ENCODE data around the gene TUSC2.

Gene TUSC2

DNA sequence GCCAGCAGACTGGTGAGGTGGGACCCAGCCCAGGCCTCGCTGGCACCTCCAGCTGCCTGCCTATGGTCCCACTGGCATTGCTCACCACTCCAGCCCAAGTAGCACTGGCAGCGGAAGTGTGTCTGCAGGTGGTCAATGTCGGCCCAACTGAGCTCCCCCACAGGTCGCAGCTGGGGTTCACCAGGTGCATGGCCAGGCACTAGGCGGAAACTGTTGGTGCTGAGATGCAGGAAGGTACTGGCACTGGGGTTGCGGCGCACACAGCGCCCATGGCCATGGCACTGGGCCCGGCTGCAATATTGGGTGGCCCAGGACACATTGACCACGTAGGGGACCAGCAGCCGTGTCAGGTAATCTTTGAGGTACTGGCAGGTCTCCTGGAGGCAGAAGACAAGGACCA lies 9.9 kb downstream of the TUSC2 start:
- H3K27me3 ChIP-seq (ENCODE audit: insufficient read depth, poor library complexity, severe bottlenecking) = no peaks in the 10 kb centered on the region

DNA sequence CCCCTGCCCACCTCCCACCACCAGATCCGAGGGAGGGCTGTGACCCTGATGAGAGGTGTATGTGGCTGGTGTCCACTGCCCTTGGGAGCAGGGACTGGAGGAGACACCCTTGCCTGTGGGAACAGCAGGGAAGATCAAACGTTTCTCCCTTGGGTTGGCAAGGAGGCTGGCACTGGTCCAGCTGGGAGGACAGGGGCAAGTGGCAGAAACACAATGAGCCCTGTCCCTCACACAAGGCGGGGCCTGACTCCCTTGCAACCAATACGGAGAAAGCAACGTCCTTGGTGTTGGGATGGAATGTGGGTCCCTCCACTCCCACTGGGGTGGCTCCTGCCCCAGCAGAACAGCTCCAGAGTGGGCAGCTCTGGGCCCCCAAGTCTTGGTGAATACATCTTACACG lies 10.7 kb downstream of the TUSC2 start:
- no peak overlapping the region for H3K27ac ChIP-seq (replicated peaks)
- DNase-seq (ENCODE audit: low read depth in 1 of 2, low spot score in 1 of 2) = no peak
- H3K4me3 ChIP-seq (replicated peaks; ENCODE audit: insufficient read depth, low read length) = no peak overlapping the region

More for the DNA sequence above, 9.9 kb downstream of the TUSC2 start:
- TF ChIP-seq, protein P1, sequence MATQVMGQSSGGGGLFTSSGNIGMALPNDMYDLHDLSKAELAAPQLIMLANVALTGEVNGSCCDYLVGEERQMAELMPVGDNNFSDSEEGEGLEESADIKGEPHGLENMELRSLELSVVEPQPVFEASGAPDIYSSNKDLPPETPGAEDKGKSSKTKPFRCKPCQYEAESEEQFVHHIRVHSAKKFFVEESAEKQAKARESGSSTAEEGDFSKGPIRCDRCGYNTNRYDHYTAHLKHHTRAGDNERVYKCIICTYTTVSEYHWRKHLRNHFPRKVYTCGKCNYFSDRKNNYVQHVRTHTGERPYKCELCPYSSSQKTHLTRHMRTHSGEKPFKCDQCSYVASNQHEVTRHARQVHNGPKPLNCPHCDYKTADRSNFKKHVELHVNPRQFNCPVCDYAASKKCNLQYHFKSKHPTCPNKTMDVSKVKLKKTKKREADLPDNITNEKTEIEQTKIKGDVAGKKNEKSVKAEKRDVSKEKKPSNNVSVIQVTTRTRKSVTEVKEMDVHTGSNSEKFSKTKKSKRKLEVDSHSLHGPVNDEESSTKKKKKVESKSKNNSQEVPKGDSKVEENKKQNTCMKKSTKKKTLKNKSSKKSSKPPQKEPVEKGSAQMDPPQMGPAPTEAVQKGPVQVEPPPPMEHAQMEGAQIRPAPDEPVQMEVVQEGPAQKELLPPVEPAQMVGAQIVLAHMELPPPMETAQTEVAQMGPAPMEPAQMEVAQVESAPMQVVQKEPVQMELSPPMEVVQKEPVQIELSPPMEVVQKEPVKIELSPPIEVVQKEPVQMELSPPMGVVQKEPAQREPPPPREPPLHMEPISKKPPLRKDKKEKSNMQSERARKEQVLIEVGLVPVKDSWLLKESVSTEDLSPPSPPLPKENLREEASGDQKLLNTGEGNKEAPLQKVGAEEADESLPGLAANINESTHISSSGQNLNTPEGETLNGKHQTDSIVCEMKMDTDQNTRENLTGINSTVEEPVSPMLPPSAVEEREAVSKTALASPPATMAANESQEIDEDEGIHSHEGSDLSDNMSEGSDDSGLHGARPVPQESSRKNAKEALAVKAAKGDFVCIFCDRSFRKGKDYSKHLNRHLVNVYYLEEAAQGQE (IDR thresholded peaks at IDR 0.05; ENCODE audit: insufficient replicate concordance, low read depth) = no peak
- TF ChIP-seq, protein P2, sequence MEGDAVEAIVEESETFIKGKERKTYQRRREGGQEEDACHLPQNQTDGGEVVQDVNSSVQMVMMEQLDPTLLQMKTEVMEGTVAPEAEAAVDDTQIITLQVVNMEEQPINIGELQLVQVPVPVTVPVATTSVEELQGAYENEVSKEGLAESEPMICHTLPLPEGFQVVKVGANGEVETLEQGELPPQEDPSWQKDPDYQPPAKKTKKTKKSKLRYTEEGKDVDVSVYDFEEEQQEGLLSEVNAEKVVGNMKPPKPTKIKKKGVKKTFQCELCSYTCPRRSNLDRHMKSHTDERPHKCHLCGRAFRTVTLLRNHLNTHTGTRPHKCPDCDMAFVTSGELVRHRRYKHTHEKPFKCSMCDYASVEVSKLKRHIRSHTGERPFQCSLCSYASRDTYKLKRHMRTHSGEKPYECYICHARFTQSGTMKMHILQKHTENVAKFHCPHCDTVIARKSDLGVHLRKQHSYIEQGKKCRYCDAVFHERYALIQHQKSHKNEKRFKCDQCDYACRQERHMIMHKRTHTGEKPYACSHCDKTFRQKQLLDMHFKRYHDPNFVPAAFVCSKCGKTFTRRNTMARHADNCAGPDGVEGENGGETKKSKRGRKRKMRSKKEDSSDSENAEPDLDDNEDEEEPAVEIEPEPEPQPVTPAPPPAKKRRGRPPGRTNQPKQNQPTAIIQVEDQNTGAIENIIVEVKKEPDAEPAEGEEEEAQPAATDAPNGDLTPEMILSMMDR (IDR thresholded peaks at IDR 0.05; ENCODE audit: insufficient read depth, low read length) = no peak
- TF ChIP-seq GABPA (IDR thresholded peaks at IDR 0.05; ENCODE audit: low read depth) = no peak
- no peak for TF ChIP-seq SPI1 (IDR thresholded peaks at IDR 0.05; ENCODE audit: borderline replicate concordance, low read depth)
- no peak for TF ChIP-seq POLR2AphosphoS5 (IDR thresholded peaks at IDR 0.05; ENCODE audit: low read depth)
- DNase-seq (ENCODE audit: low read depth in 1 of 2, low spot score in 1 of 2) = no peak
- Histone ChIP-seq H3K27ac (replicated peaks) (no peak overlapping the region), H3K4me3 (replicated peaks; ENCODE audit: insufficient read depth, low read length) (no peak overlapping the region)

DNA sequence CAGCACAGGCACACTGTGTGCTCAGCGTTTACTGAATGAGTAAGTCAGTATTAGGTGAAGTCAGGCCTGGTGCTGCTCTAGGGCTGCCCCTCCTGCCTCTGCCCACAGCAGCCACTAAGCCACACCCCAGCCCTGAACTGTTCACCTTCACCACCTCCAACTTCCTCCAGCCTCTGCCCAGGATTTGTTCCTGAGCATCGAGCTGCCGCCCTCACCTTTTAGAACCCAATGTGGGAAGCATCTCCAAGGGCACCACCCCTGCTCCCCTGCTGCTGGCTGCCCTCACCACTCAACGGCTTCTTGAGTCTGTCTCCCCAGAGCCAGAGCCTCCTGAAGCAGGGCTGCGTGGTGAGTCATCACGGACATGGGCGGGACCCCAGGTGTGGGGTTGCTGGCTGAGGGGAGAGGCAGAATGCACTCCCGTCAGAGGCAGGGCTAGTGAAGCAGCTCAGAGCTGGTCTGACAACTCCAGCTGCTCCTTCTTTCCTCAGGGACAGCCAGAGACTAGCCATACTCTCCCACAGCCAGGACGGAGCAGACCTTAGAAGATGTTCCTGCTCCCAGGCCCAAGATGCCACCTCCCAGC lies 11.3 kb downstream of the TUSC2 start:
- Histone ChIP-seq H3K4me3 (replicated peaks; ENCODE audit: insufficient read depth, low read length) (no peak overlapping the region), H3K27ac (replicated peaks) (no peak overlapping the region)
- no peak for TF ChIP-seq SPI1 (IDR thresholded peaks at IDR 0.05; ENCODE audit: borderline replicate concordance, low read depth)
- TF ChIP-seq, protein P2 (IDR thresholded peaks at IDR 0.05; ENCODE audit: insufficient read depth, low read length) = no peak
- TF ChIP-seq POLR2AphosphoS5 (IDR thresholded peaks at IDR 0.05; ENCODE audit: low read depth) = no peak
- TF ChIP-seq, protein P1 (IDR thresholded peaks at IDR 0.05; ENCODE audit: insufficient replicate concordance, low read depth) = no peak
- TF ChIP-seq GABPA (IDR thresholded peaks at IDR 0.05; ENCODE audit: low read depth) = no peak

More for the DNA sequence above, 10.7 kb downstream of the TUSC2 start:
- TF ChIP-seq POLR2AphosphoS5 (IDR thresholded peaks at IDR 0.05; ENCODE audit: low read depth) = no peak
- TF ChIP-seq SPI1 (IDR thresholded peaks at IDR 0.05; ENCODE audit: borderline replicate concordance, low read depth) = no peak
- no peak for TF ChIP-seq GABPA (IDR thresholded peaks at IDR 0.05; ENCODE audit: low read depth)
- TF ChIP-seq, protein P2 (IDR thresholded peaks at IDR 0.05; ENCODE audit: insufficient read depth, low read length) = no peak
- TF ChIP-seq, protein P1 (IDR thresholded peaks at IDR 0.05; ENCODE audit: insufficient replicate concordance, low read depth) = no peak
- no peaks in the 10 kb centered on the region for H3K27me3 ChIP-seq (ENCODE audit: insufficient read depth, poor library complexity, severe bottlenecking)

More for the DNA sequence above, 11.3 kb downstream of the TUSC2 start:
- no peak for DNase-seq (ENCODE audit: low read depth in 1 of 2, low spot score in 1 of 2)
- no peaks in the 10 kb centered on the region for H3K27me3 ChIP-seq (ENCODE audit: insufficient read depth, poor library complexity, severe bottlenecking)

Measured in HL-60 (cell line).